Stromal cell of bone marrow (primary cell): ENCODE data around the gene ACTBL2.

ENCODE experiments used
- DNase-seq: peaks from one replicate; pipeline ENCODE4 v3.0.0-alpha.2; 2012; ENCODE audit warnings: low read depth

The ACTBL2 gene

GRCh38 chr5:57448751-57449150 lies 33.9 kb downstream of the ACTBL2 start:
- DNase-seq: no peak

DNA sequence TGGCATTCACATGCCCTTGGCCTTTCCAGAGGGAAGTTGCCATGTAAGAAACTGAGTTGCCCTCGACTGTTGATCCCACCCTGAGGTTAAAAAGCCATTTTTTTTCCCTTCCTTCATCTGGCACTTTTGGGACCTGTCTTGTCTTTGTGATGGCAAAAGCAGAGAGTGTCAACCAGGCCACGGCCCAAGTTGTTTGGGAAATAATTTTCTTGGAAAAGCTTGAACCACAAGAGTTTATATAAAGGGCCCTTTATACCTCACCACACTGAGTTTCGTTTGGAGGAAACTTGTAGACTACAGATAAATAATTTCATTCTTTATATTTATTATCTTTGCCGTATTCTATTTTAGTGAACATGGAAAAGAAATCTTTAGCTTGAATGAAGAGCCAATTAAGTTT lies 34.3 kb downstream of the ACTBL2 start:
- no peak for DNase-seq

DNA sequence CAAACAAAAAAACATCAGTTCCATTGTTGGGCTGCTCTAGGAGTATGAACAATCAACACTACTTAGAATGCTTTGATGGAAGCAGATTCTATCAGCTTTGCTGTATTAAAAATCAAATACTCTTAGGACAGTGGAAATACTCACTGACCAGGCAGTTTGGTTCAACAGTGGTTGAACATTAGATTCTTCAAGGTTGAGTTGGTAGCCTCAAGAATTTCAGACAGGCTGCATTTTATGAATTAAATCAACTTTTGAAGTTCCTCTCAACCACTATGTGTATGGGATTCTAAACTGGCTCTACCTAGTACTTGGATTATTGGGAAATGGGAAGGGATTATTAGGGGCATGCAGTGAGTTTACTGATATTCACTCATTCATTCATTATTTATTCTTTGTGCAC lies 35.0 kb downstream of the ACTBL2 start:
- peak; percentile 51 for DNase-seq

- no peak for DNase-seq
These were observed 35.6 kb downstream of the ACTBL2 start for GRCh38 chr5:57446966-57447365.

DNA sequence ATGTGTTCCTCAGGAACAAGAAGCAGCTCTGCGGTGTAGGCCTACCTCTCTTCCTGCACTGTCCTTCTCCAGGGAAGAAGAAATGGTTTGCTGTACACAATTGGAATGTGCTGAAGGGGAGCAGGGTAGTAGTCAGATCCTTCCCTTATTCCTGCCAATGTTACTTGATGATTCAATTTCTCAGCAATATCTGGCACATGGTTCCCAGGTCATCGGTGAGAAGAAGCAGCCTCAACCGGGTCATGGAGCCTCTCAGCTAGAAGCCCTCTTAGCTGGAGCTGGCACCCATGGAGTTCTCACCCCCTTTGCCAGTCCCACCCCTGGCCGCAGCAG lies 36.9 kb downstream of the ACTBL2 start:
- DNase-seq: peak; percentile 42

DNA sequence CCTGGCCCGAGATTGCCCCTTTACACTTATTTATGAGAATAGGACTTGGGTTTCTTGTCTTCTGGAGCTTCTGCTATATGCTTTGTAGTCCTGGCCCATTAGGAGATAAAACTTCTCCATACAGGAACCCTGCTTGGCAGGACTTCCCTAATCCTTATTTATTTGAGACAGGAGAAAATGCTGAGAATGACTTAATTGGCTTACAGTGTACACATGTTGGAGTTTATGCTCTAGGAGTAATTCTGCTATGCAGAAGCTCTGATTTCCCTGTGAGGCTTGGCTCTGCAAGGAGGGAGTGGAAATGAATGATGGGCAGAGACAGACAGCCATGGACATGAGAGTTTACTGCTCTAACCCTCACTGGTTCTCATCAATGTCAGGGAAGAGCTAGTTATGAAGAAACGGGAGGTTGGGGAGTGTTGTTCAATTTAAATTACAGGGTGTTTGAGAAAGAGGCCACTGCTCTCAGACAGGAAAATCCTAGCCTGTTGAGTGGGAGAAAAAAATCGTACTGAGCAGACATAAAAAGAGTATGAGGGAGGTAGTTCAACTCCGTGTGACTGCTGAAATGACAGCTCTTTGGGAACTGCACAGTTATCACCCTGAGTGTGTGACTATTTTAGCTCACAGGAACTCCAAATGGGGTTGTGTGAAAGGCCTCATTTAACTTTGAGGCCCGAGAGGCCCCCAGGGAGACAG lies 37.5 kb downstream of the ACTBL2 start:
- no peak for DNase-seq

DNA sequence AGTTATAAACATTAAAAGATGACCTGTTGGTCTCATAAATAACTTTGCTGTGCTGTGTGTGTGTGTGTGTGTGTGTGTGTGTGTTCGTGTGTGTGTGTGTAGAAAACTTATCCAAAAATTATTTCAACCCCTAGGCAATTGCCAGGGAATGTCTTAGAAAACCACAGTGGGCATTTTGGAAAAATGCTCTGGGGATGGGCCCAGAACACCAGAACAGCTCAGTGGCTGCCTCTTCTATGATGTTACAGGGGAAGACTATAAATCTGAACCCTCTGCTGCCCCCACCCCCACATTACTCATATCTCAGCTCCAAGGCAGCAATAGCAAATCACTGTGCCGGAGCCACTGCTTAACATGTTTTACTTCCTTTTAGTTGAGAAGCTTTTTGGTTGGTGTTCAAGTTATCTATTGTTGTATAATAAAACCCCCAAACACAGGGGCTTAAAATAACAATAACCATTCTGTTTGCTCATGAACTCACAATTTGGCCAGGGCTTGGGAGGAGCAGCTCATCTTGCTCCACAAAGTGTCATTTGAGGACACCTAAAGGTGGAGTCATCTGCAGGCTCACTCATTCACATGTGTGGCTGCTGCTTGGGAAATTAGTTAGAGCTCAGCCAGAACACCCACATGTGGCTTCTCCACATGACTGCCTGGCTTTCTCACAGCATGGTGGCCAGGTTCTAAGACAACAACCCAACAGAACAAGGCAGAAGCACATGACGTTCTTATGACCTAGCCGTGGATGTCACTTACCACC lies 40.4 kb downstream of the ACTBL2 start:
- DNase-seq: peak; percentile 95

GRCh38 chr5:57441557-57441956 lies 41.1 kb downstream of the ACTBL2 start:
- DNase-seq: peak; percentile 82

GRCh38 chr5:57439601-57440000 lies 43.0 kb downstream of the ACTBL2 start:
- DNase-seq: no peak

- no peak for DNase-seq
These were observed 44.4 kb downstream of the ACTBL2 start for GRCh38 chr5:57437976-57438805.

- no peak for DNase-seq
These were observed 46.0 kb downstream of the ACTBL2 start for GRCh38 chr5:57436586-57436985.

- DNase-seq: peak; percentile 25
These were observed 46.9 kb downstream of the ACTBL2 start for GRCh38 chr5:57435701-57436134.

DNA sequence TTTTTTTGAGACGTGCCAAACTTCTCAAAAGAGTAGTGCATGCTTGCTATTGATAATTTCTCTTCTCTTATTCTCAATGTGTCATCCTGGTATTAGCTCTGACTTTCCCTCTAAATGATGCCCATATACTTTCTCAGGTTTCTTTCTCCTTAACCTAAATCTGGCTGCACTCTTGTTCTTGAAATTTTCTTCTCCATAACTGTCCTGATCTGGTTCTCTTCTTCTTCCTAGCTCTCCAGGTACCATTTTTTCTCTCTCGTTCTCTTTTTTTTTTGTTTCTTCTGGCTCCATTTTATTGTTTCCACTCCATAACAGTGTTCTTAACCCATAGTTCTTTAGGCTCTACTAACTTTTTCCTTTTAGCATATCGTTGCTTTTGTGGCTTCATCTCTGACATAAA lies 47.9 kb downstream of the ACTBL2 start:
- no peak for DNase-seq

GRCh38 chr5:57434227-57434640 lies 48.4 kb downstream of the ACTBL2 start:
- DNase-seq: no peak

- DNase-seq: no peak
These were observed 49.7 kb downstream of the ACTBL2 start for GRCh38 chr5:57432876-57433275.

GRCh38 chr5:57431759-57432158 lies 50.9 kb downstream of the ACTBL2 start:
- DNase-seq: no peak
